HCT116 (cell line): ENCODE measurements around the gene ALX4. TPM values are rescaled to one million over a fixed set of nuclear protein-coding genes. Genes with fewer than 3 reads are reported as not detected.

Experiments
- ATAC-seq: fragments of 200-7000 bp; cut with Tn5 transposase; 2 replicates; pipeline ENCODE4 v1.9.1; 2020; ENCODE audit warnings: mild to moderate bottlenecking, moderate library complexity
- BruUV-seq: library from RNA; stranded (reverse); fragments of 400-500 nt; replicated peaks from 2 replicates; lab custom pipeline; 2021; lab: Mats Ljungman, UMichigan
- CTCF ChIA-PET: fragments of 300-600 bp; sonication (Branson Sonifier 250); formaldehyde crosslinking; loops from one replicate; lab custom pipeline; 2021; ENCODE audit warnings: antibody characterized with exemption; lab: Charles Lee
- POLR2A ChIA-PET: fragments of 300-600, 350-600 bp; sonication (Branson Sonifier 250); formaldehyde crosslinking; loops from one replicate; lab custom pipeline; 2021; ENCODE audit warnings: antibody characterized with exemption; lab: Charles Lee
- RAD21 ChIA-PET, 2 experiments: fragments of 300-600 bp; sonication (Branson Sonifier 250); formaldehyde crosslinking; loops; one replicate each; lab custom pipeline; 2023; ENCODE audit warnings: low total read pairs in 2 of 2; ENCODE audit not compliant: uncharacterized antibody in 2 of 2, unreplicated experiment in 2 of 2, low non-redundant PET in 1 of 2; lab: Charles Lee
- DNase-seq: peaks from one replicate; pipeline ENCODE4 v3.0.0-alpha.2; 2010; ENCODE audit warnings: low read depth, low spot score
- H2AFZ ChIP-seq: fragments of 200-600 bp; shearing (Covaris generic), sonication (generic); 2 replicates; pipeline ENCODE4 v1.6.1; 2017; ENCODE audit warnings: low read depth, mixed run types, mixed read lengths, antibody characterized with exemption, low read length; ENCODE audit not compliant: poor library complexity, severe bottlenecking
- H3K27ac ChIP-seq: 2 replicates; pipeline ENCODE4 v1.5.1; 2012; ENCODE audit warnings: low read depth, low read length
- H3K27me3 ChIP-seq: fragments of 200-600 bp; sonication (generic); 2 replicates; pipeline ENCODE4 v1.6.1; 2016; ENCODE audit warnings: mixed run types, low read length, mixed read lengths; ENCODE audit not compliant: insufficient read depth
- H3K36me3 ChIP-seq, 2 experiments: fragments of 200-500 bp in 1 of 2; fragments of 200-600 bp in 1 of 2; sonication (Bioruptor generic) in 1 of 2; sonication (generic) in 1 of 2; 2 replicates each; pipeline versions ENCODE4 v1.5.1 to v1.6.1; 2014 to 2016; ENCODE audit warnings: low read length in 2 of 2, inconsistent platforms in 1 of 2, mixed read lengths in 1 of 2, mixed run types in 1 of 2; ENCODE audit not compliant: insufficient read depth in 2 of 2, control insufficient read depth in 1 of 2
- H3K4me1 ChIP-seq, 2 experiments: fragments of 200-600 bp in 1 of 2; sonication (generic) in 1 of 2; 2 replicates each; pipeline versions ENCODE4 v1.5.1 to v1.6.1; 2012 to 2017; ENCODE audit warnings: low read length in 2 of 2, inconsistent platforms in 1 of 2, mild to moderate bottlenecking in 1 of 2, mixed read lengths in 1 of 2, mixed run types in 1 of 2, moderate library complexity in 1 of 2; ENCODE audit not compliant: insufficient read depth in 2 of 2, control insufficient read depth in 1 of 2
- H3K4me2 ChIP-seq: fragments of 200-600 bp; sonication (generic); 2 replicates; pipeline ENCODE4 v1.6.1; 2017; ENCODE audit warnings: mixed run types, low read length, mixed read lengths
- H3K4me3 ChIP-seq, 2 experiments: fragments of 200-600 bp in 1 of 2; sonication (generic) in 1 of 2; replicated peaks in 1 of 2; 2 replicates each; pipeline ENCODE4 v1.5.1; 2011 to 2016; ENCODE audit warnings: low read length in 2 of 2, control low read depth in 1 of 2, low read depth in 1 of 2, mild to moderate bottlenecking in 1 of 2, mixed read lengths in 1 of 2, mixed run types in 1 of 2
- H3K79me2 ChIP-seq: fragments of 200-600 bp; sonication (generic); 2 replicates; pipeline ENCODE4 v1.6.1; 2017; ENCODE audit warnings: mild to moderate bottlenecking, mixed run types, low read length, moderate library complexity, mixed read lengths; ENCODE audit not compliant: insufficient read depth
- H3K9ac ChIP-seq: fragments of 200-600 bp; sonication (generic); 2 replicates; pipeline ENCODE4 v1.6.1; 2016; ENCODE audit warnings: low read length, mixed read lengths
- H3K9me2 ChIP-seq: fragments of 200-600 bp; sonication (generic), shearing (Covaris generic); 2 replicates; pipeline ENCODE4 v1.6.1; 2017; ENCODE audit warnings: mixed run types, mild to moderate bottlenecking, moderate library complexity; ENCODE audit not compliant: insufficient read depth
- H3K9me3 ChIP-seq, 2 experiments: fragments of 200-500 bp in 1 of 2; fragments of 200-600 bp in 1 of 2; sonication (Bioruptor generic) in 1 of 2; sonication (generic) in 1 of 2; 2 replicates each; pipeline ENCODE4 v1.6.1; 2014 to 2017; ENCODE audit warnings: low read length in 2 of 2, mixed read lengths in 2 of 2, inconsistent platforms in 1 of 2, low read depth in 1 of 2, mild to moderate bottlenecking in 1 of 2, mixed run types in 1 of 2, moderate library complexity in 1 of 2; ENCODE audit not compliant: control insufficient read depth in 1 of 2, insufficient read depth in 1 of 2
- H4K20me1 ChIP-seq: fragments of 200-600 bp; sonication (generic), shearing (Covaris generic); 2 replicates; pipeline ENCODE4 v1.6.1; 2017; ENCODE audit warnings: mixed run types, mild to moderate bottlenecking, moderate library complexity; ENCODE audit not compliant: insufficient read depth
- EGR1 ChIP-seq: IDR thresholded peaks from 2 replicates; pipeline ENCODE4 v1.6.1; 2012; ENCODE audit warnings: low read depth
- EZH2 ChIP-seq: fragments of 200-600 bp; sonication (generic); IDR thresholded peaks from 2 replicates; pipeline ENCODE4 v1.6.1; 2017; ENCODE audit warnings: antibody characterized with exemption, mixed run types
- JUND ChIP-seq: IDR thresholded peaks from 2 replicates; pipeline ENCODE4 v1.6.1; 2012
- POLR2A ChIP-seq: IDR thresholded peaks from 2 replicates; pipeline ENCODE4 v1.7.0; 2011; ENCODE audit warnings: borderline replicate concordance; ENCODE audit not compliant: insufficient read depth, insufficient read length; ENCODE audit errors: extremely low read depth
- POLR2AphosphoS5 ChIP-seq: IDR thresholded peaks from 2 replicates; pipeline ENCODE4 v1.6.1; 2011; ENCODE audit warnings: mild to moderate bottlenecking, low read depth, low read length, moderate library complexity
- RAD21 ChIP-seq: IDR thresholded peaks from 2 replicates; pipeline ENCODE4 v1.6.1; 2012; ENCODE audit warnings: low read depth, mild to moderate bottlenecking
- SP1 ChIP-seq: IDR thresholded peaks from 2 replicates; pipeline ENCODE4 v1.6.1; 2012; ENCODE audit warnings: low read depth
- YY1 ChIP-seq: IDR thresholded peaks from 2 replicates; pipeline ENCODE4 v1.6.1; 2011; ENCODE audit warnings: low read length, low read depth, moderate library complexity, mild to moderate bottlenecking; ENCODE audit not compliant: insufficient replicate concordance; ENCODE audit errors: extremely low read depth
- ZFX ChIP-seq: fragments of 450-650 bp; IDR thresholded peaks from 2 replicates; pipeline ENCODE4 v1.6.1; 2017
- ZNF274 ChIP-seq: fragments of 200-500 bp; sonication (Bioruptor generic); IDR thresholded peaks from 2 replicates; pipeline ENCODE4 v1.6.1; 2014; ENCODE audit warnings: mild to moderate bottlenecking, low read depth, low read length, inconsistent platforms
- intact Hi-C: fragments of 100-400 bp; cut with micrococcal nuclease; formaldehyde crosslinking; loops from 2 replicates; pipeline ENCODE4 v1.10.0; 2022
- total RNA-seq: library from RNA; stranded (reverse); gene quantifications from one replicate; pipeline ENCODE4 v1.2.1, GENCODE V29; 2021; ENCODE audit not compliant: unreplicated experiment
- TF ChIP-seq, protein P1 (sequence below): IDR thresholded peaks from 2 replicates; pipeline ENCODE4 v1.6.1; 2012
- TF ChIP-seq, protein P2 (sequence below): IDR thresholded peaks from 2 replicates; pipeline ENCODE4 v1.6.1; 2012

ALX4 gene
- total RNA-seq, 1 experiment from 2014 or later, result not detected

DNA sequence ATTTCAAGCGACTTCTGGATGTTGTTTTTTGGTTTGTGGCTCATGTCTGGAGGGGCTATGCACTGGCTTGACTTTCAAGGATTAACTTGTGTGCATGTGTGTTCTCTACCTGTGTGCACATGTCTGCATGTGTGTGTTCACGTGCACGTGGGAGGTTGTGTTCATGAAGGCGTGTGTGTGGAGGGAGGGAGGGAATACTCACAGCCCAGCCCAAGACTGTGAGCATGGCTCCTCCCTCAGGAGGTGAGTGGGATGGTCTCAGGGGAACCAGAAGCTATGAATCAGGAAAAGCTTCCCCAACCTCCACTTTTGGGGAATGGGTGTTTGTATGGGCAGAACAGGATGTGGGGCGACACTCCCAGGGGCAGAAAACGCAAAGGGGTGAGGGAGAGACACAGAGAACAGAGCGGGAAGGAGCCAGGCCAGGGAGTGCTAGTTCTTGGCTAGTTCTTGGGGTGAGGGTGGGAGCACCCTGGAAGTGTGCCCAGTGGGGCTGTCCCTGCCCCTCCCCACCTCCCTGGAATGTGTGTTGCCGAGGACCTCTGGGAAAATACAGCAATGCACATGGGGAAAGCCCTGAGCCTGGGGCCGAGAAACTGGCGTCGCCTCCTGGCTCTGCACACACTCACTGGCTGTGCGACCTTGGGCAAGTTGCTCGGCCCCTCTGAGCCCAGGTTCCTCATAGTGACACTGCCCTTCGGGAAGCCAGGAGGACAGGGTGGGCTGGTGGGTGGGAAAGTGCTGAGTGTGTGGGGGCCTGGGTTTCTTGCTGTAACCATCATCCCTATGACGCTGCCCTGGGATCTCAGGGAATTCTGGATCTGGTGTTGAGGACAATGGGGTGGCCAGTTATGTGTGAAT is 16.9 kb upstream of the ALX4 start:
- CTCF ChIA-PET, result interaction anchor here (1.5 kb wide), 2 partner anchors 41 to 193 kb away, joined by 5 to 7 read pairs; no protein-coding TSS in a partner anchor
- intact Hi-C loops, result no loop called here

DNA sequence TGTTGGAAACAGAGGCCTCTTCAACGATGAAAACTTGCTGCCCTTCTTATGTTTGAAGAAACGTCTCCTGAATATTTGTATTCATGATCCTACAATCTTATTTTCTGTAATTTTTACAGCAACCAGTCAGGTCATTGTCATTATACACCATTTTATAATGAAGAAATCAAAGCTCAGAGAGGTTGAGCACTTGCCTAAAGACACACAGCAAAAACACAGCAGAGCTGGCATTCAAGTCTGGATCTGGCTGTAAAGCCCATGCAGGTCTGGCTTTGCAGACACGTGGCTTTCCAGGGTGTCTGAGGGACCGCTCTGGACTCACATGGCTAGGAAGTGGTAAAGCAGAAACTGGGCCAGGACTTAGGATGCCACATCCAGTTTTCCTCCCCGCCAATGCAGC is 15.8 kb upstream of the ALX4 start:
- no peak overlapping the region for H2AFZ ChIP-seq
- DNase-seq, result no peak
- H3K9me2 ChIP-seq, result no peaks in the 10 kb centered on the region
- peaks cover 23% of the 10 kb centered on the region for H3K27me3 ChIP-seq
- CTCF ChIA-PET, result interaction anchor here (1.5 kb wide), 2 partner anchors 39 to 192 kb away, joined by 5 to 7 read pairs; no protein-coding TSS in a partner anchor
- H4K20me1 ChIP-seq, result no peaks in the 10 kb centered on the region
- H3K27ac ChIP-seq, result no peak overlapping the region
- ATAC-seq, result no peak
- H3K4me3 ChIP-seq, result no peak overlapping the region
- TF ChIP-seq ZNF274 (no peak), ZFX (no peak), POLR2AphosphoS5 (no peak), SP1 (no peak), POLR2A (no peak)
- TF ChIP-seq, protein P1, sequence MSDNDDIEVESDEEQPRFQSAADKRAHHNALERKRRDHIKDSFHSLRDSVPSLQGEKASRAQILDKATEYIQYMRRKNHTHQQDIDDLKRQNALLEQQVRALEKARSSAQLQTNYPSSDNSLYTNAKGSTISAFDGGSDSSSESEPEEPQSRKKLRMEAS, result no peak
- H3K9ac ChIP-seq, result no peak overlapping the region
- no peak overlapping the region for H3K4me2 ChIP-seq
- RAD21 ChIA-PET, result no interaction called here
- POLR2A ChIA-PET, result no interaction called here
- no peaks in the 10 kb centered on the region for H3K36me3 ChIP-seq
- intact Hi-C loops, result no loop called here
- no TSS peak for BruUV-seq
- no peaks in the 10 kb centered on the region for H3K9me3 ChIP-seq
- no peaks in the 10 kb centered on the region for H3K4me1 ChIP-seq
- no peaks in the 10 kb centered on the region for H3K79me2 ChIP-seq

More for the DNA sequence above, 16.9 kb upstream of the ALX4 start:
- H3K27ac ChIP-seq, result no peak overlapping the region
- no peaks in the 10 kb centered on the region for H3K4me1 ChIP-seq
- no peak overlapping the region for H3K4me2 ChIP-seq
- no peak overlapping the region for H3K4me3 ChIP-seq
- H3K79me2 ChIP-seq, result no peaks in the 10 kb centered on the region
- H3K36me3 ChIP-seq, result no peaks in the 10 kb centered on the region
- ChIA-PET RAD21 (no interaction called here), POLR2A (no interaction called here)
- DNase-seq (no peak), ATAC-seq (peak; percentile 82)
- no TSS peak for BruUV-seq
- H3K9me3 ChIP-seq, result no peaks in the 10 kb centered on the region
- H2AFZ ChIP-seq, result no peak overlapping the region
- no peaks in the 10 kb centered on the region for H4K20me1 ChIP-seq
- peaks cover 13% of the 10 kb centered on the region for H3K27me3 ChIP-seq
- no peak overlapping the region for H3K9ac ChIP-seq
- H3K9me2 ChIP-seq, result no peaks in the 10 kb centered on the region
- TF ChIP-seq EZH2 (no peak), YY1 (no peak), ZNF274 (no peak), EGR1 (no peak), RAD21 (peak; percentile 42; the same call in 1 of the 2 replicates), JUND (no peak)
- TF ChIP-seq, protein P1, result no peak
- TF ChIP-seq, protein P2, sequence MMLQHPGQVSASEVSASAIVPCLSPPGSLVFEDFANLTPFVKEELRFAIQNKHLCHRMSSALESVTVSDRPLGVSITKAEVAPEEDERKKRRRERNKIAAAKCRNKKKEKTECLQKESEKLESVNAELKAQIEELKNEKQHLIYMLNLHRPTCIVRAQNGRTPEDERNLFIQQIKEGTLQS, result no peak
- TF ChIP-seq, all 23 proteins: peak for 1
